AG04450 (cell line): ENCODE data around the gene ELMO3. TPM values are rescaled to one million over a fixed set of nuclear protein-coding genes. Genes with fewer than 3 reads are reported as not detected.

Experiments
- CTCF ChIA-PET: fragments of 300-600, 350-600 bp; formaldehyde crosslinking; extraction: SDS; loops from one replicate; lab custom pipeline; 2022; ENCODE audit warnings: antibody characterized with exemption, inconsistent platforms; lab: Charles Lee
- POLR2A ChIA-PET: fragments of 350-600 bp; formaldehyde crosslinking; extraction: SDS; loops from one replicate; lab custom pipeline; 2021; ENCODE audit warnings: antibody characterized with exemption, inconsistent platforms; lab: Yijun Ruan, JAX
- DNase-seq: peaks from one replicate; pipeline ENCODE4 v3.0.0-alpha.2; 2011; ENCODE audit warnings: low read depth, low spot score
- H3K27ac ChIP-seq: one replicate; pipeline ENCODE4 v1.5.1; 2012; ENCODE audit warnings: low read depth, low read length, control low read depth
- H3K27me3 ChIP-seq: one replicate; pipeline ENCODE4 v1.6.0; 2012; ENCODE audit warnings: low read length; ENCODE audit not compliant: control insufficient read depth, insufficient read depth
- H3K4me3 ChIP-seq: 2 replicates; pipeline ENCODE4 v1.5.1; 2011; ENCODE audit warnings: mild to moderate bottlenecking, low read depth, low read length, control low read depth
- H3K9me3 ChIP-seq: 2 replicates; pipeline ENCODE4 v1.5.1; 2012; ENCODE audit warnings: low read length; ENCODE audit not compliant: control insufficient read depth, insufficient read depth
- polyA plus RNA-seq: library from polyadenylated mRNA; depleted of rRNA; stranded (reverse); fragments of >200 nt; gene quantifications from 2 replicates; pipeline ENCODE4 v1.2.3, GENCODE V29; 2011
- TF ChIP-seq, protein P1 (sequence below): IDR thresholded peaks from 2 replicates; pipeline ENCODE4 v1.5.1; 2011; ENCODE audit warnings: low read depth, low read length, control low read depth, inconsistent platforms

The ELMO3 gene
- polyA plus RNA-seq, 1 experiment, result 0.57 TPM

DNA sequence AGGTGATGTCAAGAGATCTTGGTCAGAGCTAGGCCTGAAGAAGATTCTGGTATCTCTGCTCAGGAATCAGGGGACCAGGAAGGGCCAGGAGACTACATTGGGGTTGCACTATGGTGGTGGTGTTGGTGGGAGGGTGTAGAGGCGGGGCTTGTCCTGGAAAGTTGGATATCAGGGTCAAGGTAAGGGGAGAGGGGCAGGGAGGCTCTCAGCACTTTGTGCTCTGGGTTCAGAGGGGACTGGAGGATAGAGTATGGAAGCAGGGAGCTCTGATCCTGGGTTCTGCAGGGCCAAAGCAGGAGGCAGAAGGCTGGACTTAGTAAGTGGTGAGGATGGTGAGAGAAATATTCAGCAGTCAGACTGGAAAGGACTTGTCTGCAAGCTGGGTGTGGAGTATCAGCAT lies 25.6 kb upstream of the ELMO3 start:
- TF ChIP-seq, protein P1, sequence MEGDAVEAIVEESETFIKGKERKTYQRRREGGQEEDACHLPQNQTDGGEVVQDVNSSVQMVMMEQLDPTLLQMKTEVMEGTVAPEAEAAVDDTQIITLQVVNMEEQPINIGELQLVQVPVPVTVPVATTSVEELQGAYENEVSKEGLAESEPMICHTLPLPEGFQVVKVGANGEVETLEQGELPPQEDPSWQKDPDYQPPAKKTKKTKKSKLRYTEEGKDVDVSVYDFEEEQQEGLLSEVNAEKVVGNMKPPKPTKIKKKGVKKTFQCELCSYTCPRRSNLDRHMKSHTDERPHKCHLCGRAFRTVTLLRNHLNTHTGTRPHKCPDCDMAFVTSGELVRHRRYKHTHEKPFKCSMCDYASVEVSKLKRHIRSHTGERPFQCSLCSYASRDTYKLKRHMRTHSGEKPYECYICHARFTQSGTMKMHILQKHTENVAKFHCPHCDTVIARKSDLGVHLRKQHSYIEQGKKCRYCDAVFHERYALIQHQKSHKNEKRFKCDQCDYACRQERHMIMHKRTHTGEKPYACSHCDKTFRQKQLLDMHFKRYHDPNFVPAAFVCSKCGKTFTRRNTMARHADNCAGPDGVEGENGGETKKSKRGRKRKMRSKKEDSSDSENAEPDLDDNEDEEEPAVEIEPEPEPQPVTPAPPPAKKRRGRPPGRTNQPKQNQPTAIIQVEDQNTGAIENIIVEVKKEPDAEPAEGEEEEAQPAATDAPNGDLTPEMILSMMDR, result no peak
- H3K27ac ChIP-seq, result no peak overlapping the region
- H3K27me3 ChIP-seq, result no peaks in the 10 kb centered on the region
- ChIA-PET CTCF (interaction anchor here (0.6 kb wide), 1 partner anchor 24 kb away, joined by 5 read pairs; no protein-coding TSS in a partner anchor), POLR2A (interaction anchor here (1.3 kb wide), 1 partner anchor 10 kb away, joined by 3 read pairs; no protein-coding TSS in a partner anchor)
- DNase-seq, result no peak
- H3K9me3 ChIP-seq, result no peaks in the 10 kb centered on the region; the same call in 1 of the 2 replicates
- H3K4me3 ChIP-seq, result no peak overlapping the region

DNA sequence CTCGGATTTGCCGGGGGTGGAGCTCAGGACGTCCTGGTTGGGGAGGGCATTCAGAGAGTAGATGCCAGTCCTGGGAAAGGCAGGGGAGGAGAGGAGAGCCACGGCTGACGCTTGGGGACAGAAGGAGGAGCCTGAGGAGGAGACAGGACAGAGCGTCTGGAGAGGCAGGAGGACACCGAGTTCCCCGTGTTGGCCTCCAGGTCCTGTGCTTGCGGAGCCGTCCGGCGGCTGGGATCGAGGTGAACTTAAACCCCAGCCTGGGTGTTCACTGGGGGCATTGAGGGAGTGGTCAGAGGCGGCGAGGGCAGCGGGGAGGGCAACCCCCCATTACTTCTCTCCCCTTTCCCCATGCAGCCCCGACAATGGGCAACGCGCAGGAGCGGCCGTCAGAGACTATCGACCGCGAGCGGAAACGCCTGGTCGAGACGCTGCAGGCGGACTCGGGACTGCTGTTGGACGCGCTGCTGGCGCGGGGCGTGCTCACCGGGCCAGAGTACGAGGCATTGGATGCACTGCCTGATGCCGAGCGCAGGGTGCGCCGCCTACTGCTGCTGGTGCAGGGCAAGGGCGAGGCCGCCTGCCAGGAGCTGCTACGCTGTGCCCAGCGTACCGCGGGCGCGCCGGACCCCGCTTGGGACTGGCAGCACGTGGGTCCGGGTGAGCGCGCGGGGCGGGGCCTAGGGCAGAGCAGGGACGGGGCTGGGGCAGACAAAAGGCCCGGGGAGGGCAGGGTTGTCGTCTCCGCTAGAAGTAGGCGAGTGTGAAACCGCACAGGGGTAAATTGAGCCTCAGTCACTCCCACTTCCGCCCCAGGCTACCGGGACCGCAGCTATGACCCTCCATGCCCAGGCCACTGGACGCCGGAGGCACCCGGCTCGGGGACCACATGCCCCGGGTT lies 24.9 kb upstream of the ELMO3 start:
- H3K27me3 ChIP-seq, result no peaks in the 10 kb centered on the region
- TF ChIP-seq, protein P1, result peak; percentile 25; the same call in 1 of the 2 replicates
- no peak overlapping the region for H3K27ac ChIP-seq
- POLR2A ChIA-PET, result interaction anchor here (0.5 to 1.3 kb wide), 4 partner anchors 11 to 227 kb away, joined by 3 to 4 read pairs (median 4); no protein-coding TSS in a partner anchor
- peak overlapping the region; percentile 52 for H3K4me3 ChIP-seq
- DNase-seq, result peak; percentile 34
- no peaks in the 10 kb centered on the region; the same call in 1 of the 2 replicates for H3K9me3 ChIP-seq
- CTCF ChIA-PET, result interaction anchor here (0.6 to 1.1 kb wide), 2 partner anchors 14 to 317 kb away, joined by 3 read pairs; partner anchors contain the start of genes FBXL8 and TRADD

DNA sequence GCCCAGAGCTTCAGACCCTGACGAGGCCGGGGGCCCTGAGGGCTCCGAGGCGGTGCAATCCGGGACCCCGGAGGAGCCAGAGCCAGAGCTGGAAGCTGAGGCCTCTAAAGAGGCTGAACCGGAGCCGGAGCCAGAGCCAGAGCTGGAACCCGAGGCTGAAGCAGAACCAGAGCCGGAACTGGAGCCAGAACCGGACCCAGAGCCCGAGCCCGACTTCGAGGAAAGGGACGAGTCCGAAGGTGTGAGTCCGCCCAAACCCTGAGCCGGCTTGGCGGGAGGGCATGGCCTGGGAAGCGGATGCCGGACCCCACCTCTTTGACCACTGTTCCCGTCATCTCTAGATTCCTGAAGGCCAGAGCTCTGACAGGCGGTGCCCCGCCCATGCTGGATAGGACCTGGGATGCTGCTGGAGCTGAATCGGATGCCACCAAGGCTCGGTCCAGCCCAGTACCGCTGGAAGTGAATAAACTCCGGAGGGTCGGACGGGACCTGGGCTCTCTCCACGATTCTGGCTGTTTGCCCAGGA lies 24.2 kb upstream of the ELMO3 start:
- ChIA-PET POLR2A (interaction anchor here (0.5 to 1.3 kb wide), 3 partner anchors 11 to 228 kb away, joined by 3 to 4 read pairs (median 3); no protein-coding TSS in a partner anchor), CTCF (interaction anchor here (0.6 to 2.2 kb wide), 4 partner anchors 15 to 316 kb away, joined by 3 to 11 read pairs (median 4); partner anchors contain the start of genes B3GNT9, FBXL8 and TRADD)

DNA sequence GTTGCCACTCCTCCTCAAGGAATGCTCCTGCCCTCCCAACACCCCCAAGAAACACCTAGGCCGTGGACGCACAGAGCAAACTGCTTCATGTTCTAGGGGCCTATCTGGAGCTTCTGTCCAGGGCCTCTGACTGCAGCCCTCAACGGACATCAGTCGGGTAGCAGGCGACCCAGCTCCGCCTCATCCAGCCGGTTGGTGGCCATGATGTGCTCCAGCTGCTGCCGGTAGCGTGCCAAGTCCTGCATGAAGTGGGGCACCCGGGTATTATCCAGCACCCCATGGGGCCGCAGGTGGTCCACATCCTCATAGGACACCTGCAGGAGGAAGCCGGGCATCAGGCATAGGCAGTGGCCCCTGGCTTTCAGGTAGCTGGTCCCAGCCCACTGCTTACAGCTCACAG lies 22.3 kb upstream of the ELMO3 start:
- DNase-seq, result no peak
- Histone ChIP-seq H3K9me3 (no peaks in the 10 kb centered on the region; the same call in 1 of the 2 replicates), H3K27ac (no peak overlapping the region), H3K4me3 (no peak overlapping the region), H3K27me3 (no peaks in the 10 kb centered on the region)
- TF ChIP-seq, protein P1, result no peak
- POLR2A ChIA-PET, result interaction anchor here (1.4 kb wide), 1 partner anchor 21 kb away, joined by 3 read pairs; no protein-coding TSS in a partner anchor
- CTCF ChIA-PET, result interaction anchor here (0.6 to 2.2 kb wide), 3 partner anchors 9 to 22 kb away, joined by 3 to 11 read pairs (median 7); no protein-coding TSS in a partner anchor

More for the DNA sequence above, 24.2 kb upstream of the ELMO3 start:
- Histone ChIP-seq H3K27ac (no peak overlapping the region), H3K9me3 (no peaks in the 10 kb centered on the region; the same call in 1 of the 2 replicates), H3K4me3 (peak overlapping the region; percentile 52), H3K27me3 (no peaks in the 10 kb centered on the region)
- no peak for DNase-seq
- TF ChIP-seq, protein P1, result no peak
